SK-N-SH (cell line): ENCODE data around the gene HPCAL1.

Experiments
- CTCF ChIP-seq: fragments of 200-600 bp; sonication (generic); IDR thresholded peaks from 2 replicates; pipeline ENCODE4 v1.6.1; 2017; ENCODE audit warnings: antibody characterized with exemption, mild to moderate bottlenecking, moderate library complexity
- MEF2A ChIP-seq: IDR thresholded peaks from 2 replicates; pipeline ENCODE4 v1.4.0; 2012; ENCODE audit warnings: low read depth, borderline replicate concordance
- NFIC ChIP-seq: IDR thresholded peaks from 2 replicates; pipeline ENCODE4 v1.4.0; 2012; ENCODE audit warnings: borderline replicate concordance
- PBX3 ChIP-seq: IDR thresholded peaks from 2 replicates; pipeline ENCODE4; 2012
- POLR2AphosphoS5 ChIP-seq: IDR thresholded peaks from 2 replicates; pipeline ENCODE4 v1.6.1; 2012; ENCODE audit warnings: low read depth, low read length
- RCOR1 ChIP-seq: fragments of 150-350 bp; IDR thresholded peaks from 2 replicates; pipeline ENCODE4 v1.6.1; 2017; ENCODE audit warnings: antibody characterized with exemption, low read length
- SMC3 ChIP-seq: IDR thresholded peaks from 2 replicates; pipeline ENCODE4 v1.6.1; 2012; ENCODE audit warnings: low read depth, low read length, improper control_type of control experiment
- TEAD4 ChIP-seq: IDR thresholded peaks from 2 replicates; pipeline ENCODE4 v1.4.0; 2012; ENCODE audit warnings: mild to moderate bottlenecking, borderline replicate concordance; ENCODE audit not compliant: insufficient read depth
- USF1 ChIP-seq: IDR thresholded peaks from 2 replicates; pipeline ENCODE4 v1.4.0; 2012; ENCODE audit warnings: low read depth, borderline replicate concordance

- TF ChIP-seq POLR2AphosphoS5, result no peak
- TF ChIP-seq CTCF, result no peak
- TF ChIP-seq NFIC, result no peak
- no peak for TF ChIP-seq RCOR1
- TF ChIP-seq PBX3, result no peak
- no peak for TF ChIP-seq TEAD4
- no peak for TF ChIP-seq SMC3
- no peak for TF ChIP-seq MEF2A
- no peak for TF ChIP-seq USF1
Measured at GRCh38 chr2:10318345-10318744, 15.6 kb downstream of the HPCAL1 start.
